ENCODE measurements around the gene MEX3D.

The MEX3D gene

DNA sequence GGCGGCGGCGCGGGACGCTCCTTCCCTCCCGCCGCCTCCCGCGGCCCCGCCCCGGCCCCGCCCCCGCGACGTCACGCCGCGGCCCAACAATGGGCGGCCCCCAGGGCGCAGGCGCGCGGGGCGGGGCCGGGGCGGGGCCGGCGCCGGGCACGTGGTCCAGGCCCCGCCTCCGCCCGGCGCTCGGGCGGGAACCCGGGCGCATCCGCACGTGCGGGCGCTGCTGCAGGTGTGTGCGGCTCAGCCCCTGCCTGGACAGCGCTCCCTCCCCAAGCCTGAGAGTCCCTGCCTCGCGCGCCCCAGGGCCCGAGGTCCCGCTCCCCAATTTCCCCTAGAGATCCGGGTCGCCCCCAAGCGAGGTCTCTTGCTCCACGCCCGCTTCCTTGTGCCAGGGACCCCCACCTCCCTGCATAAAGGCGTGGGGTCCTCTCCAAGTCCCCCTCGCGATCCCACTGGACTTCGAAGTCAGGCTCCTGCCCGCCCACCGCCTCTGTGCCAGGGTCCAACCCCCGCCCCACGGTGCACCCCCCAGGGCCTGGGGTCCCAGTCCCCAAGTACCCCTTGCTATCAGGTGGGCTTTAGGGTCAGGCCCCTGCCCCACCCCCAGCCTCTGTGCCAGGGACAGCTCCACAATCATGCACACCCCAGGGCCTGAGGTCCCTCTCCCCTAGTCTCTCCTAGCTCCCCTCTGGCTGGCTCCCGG, at the start of gene MEX3D:
MEX3D (minus strand) TSS at position 6 of the 700 bp plus-strand sequence. CDS start 267 bp downstream, outside the sequence.
- peak; percentile 100 for DNase-seq (ENCODE audit: low spot score)

DNA sequence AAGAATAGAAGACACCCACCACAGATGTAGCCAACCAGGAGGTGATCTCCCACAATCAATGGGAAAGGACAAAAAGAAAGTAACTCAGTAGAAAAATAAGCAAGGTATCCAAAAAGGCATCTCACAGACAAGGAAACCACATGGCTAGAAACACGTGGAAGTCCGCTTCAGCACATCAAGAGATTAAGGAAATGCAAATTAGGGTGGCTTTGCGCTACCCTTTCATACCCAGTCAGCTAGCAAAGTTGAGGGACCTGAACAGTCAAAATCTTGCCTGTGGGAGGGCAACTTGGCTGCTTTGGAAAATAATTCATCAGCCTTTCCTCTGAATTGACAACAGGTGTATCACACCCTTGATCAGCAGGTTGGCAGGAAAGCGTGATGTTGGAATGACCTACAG, 48.8 kb upstream of the MEX3D start:
- DNase-seq (ENCODE audit: low spot score), result no peak

DNA sequence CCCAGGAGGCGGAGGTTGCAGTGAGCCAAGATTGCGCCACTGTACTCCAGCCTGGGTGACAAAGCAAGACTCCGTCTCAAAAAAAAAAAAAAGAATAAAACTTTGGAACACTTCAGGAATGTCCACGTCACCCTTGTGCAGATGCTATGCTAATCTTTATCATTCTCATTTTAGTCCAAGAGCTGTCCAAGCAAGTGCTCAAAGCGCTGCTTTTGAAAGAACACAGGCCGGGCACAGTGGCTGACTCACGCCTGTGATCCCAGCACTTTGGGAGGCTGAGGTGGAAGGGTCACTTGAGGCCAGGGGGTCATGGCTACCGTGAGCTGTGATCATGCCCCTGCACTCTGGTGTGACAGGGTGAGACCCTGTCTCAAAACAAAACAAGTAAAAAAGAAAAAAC, 48.3 kb upstream of the MEX3D start:
- DNase-seq (ENCODE audit: low spot score), result no peak

DNA sequence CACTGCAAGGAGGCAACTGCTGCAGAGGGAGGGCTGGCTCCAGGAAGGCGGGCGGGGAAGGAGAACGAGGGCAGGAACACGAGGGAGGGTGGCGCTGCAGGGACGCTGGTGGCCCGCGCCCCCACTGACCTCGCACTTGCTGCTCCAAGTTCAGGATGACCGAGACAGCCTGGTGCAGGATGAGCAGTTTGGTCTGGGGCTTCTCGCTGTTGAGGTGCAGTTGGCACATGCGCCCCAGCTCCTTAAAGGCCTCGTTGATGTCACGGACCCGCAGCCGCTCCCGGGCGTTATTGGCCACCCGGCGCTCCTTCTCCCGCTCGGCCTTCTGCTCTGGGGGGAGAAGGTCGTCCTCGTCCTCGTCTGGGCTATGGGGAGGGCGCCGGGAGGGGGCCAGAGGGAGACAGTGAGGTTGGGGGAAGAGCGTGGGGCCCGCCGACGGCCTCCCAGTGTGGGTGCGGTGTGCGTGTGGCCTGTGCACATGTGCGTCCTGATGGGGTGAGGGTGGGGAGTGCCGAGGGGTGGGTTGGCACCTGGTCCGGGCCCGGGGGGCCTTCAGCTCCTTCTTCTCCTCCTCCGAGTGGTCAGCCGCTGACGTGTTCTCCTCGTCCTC, 47.1 kb upstream of the MEX3D start:
- DNase-seq (ENCODE audit: low spot score), result no peak

DNA sequence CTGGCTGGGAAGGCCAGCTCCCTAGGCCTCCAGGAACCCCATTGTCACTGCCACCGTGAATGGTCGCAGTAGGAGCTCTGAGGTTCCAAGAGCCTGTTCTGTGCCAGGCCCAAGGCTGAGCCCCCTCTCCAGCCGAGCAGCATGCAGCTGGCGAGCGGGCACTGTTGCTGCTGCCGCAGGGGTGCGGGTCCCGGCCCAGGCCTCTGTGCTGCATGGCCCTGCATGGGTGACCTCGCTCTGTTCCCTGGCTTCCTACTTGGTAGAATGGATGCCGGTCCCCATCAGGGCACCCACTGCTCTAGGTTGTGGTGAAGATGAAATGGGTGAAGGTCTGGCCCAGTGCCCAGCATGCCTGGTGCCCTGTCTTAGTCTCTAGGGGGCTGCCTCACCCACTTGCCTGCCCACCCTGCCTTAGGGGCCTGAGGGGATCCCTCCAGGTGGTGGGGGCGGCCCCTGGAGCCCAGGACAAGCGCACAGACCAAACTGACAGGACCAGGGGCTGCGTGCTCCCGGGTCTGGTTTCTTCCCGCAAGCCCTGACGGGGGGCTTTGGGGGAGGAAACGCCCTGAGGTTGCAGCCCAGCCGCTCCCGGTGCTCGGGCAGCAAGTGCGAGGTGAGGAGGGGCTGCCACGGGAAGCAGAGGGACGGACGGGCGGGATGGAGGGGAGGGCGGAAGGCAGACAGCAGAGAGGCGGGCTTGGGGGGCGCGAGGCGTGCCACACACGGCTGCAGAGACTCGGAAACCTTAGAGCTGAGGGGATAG, 45.9 kb upstream of the MEX3D start:
- no peak for DNase-seq (ENCODE audit: low spot score)

DNA sequence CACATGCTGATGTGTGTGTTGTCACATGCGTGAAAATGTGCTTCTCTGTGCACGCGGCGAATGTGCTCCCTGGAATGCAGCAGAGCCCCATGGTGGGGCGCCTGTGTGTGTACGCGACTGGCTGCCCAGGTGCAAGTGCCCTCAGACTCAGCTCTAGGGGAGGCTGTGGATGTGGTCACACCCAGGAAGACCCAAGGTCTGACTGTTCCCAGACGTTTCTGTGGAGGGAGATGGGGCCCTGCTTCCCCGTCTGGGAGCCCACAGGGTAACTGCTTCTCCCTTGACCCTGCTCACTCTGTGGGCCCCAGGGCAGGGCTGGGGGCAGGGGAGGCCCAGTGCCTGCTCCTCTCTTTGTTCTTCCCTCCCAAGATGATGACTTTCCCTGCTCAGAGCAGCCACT, 45.0 kb upstream of the MEX3D start:
- no peak for DNase-seq (ENCODE audit: low spot score)

DNA sequence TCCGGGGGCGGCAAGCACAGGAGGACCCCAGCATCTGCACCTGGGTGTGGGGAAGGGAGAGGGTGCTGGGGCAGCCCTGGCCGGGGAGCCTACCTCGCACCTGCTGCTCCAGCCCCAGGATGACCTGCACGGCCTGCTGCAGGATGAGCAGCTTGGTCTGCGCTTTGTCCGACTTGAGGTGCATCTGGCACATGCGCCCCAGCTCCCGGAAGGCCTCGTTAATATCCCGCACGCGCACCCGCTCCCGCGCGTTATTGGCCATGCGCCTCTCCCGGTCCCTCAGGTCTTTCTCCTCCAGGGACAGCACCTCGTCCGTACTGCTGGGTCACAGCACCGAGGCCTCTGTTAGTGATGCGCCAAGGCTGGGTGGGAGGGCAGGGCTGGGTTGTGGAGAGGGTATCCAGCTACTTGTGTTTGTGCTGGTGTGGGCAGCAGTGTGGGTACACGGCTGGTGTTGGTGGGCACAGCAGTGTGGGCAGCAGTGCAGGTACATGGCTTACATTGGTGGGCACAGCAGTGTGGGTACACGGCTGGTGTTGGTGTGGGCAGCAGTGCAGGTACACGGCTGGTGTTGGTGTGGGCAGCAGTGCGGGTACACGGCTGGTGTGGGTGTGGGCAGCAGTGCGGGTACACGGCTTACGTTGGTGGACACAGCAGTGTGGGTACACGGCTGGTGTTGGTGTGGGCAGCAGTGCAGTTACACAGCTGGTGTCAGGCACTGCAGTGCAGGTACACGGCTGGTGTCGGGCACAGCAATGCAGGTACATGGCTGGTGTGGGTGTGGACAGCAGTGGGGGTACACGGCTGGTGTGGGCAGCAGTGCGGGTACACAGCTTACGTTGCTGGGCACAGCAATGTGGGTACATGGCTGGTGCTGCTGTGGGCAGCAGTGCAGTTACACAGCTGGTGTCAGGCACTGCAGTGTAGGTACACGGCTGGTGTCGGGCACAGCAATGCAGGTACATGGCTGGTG, 44.3 kb upstream of the MEX3D start:
- no peak for DNase-seq (ENCODE audit: low spot score)

DNA sequence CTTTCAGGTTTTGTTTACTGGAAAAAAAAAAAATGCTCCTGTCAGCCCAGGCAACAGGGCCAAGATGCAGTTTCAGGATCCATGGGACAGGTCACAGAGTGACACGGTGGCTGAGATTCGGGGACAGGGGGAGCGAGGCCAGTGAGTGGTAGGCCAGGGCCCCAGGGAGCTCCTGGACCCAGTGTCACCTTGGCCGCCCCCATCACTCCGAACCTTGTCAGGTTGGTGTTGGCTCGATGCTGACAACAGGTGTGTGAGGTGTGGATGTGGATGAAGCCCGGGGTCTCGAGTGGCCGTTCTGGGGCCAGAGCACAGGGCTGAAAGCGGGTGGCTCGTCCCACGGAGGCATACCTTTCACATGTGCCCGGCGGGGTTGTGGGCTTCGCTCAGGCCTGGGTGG, 43.2 kb upstream of the MEX3D start:
- DNase-seq (ENCODE audit: low spot score), result no peak

DNA sequence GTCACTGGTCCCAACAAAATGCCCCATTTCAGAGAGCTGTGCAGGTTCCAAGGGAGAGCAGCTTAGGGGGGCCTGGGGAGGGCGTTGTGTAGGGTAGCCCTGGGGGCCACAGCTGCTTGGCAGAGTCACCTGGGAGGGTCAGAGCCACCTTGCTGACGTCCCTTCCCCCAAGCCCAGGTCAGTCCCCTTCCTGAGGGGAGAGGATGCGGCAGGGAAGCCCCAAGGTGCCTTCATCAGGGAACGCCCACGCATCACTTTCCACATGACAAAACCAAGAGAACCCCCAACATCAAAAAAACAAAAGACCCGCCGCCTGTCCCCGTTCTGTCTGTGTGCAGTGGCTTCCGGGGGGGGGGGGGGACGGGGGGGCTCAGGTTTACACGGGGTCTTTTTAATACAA, 42.5 kb upstream of the MEX3D start:
- DNase-seq (ENCODE audit: low spot score), result no peak

DNA sequence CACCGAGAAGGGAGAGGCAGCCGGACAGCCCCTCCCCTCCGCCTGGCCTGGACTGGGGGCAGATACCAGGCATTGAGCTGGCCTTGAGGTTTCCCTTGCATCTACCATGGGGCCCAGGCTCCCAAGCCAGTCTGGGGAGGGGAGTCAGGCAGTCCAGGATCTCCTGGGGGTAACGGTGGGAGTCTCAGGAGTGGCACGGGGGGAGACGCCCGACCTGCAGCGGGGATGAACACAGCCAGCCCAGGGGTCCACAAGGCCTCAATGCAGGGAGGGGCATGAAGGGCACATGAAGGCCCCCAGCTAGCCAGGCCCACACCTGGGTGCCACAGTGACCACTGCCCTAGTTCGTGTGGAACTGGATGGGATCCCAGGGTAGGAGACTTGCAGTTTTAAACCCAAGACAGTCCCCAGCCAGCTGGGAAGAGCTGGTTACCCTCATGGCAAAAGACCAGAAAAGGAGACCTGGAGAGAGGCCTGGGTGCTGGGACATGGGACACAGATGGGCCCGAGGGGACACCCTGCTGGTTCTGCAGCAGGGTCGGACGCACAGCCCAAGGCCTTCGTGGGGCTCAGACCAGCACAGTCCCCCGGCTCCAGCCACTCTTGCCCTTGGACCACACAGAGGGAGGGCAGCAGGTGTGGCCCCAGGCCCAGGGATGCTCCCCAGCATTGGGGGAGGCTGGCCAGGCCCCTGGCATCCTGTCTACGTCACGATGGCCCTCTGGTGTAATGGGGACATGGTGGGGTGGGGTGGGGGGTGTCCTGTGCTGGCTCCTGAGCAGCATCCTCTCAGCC, 41.8 kb upstream of the MEX3D start:
- no peak for DNase-seq (ENCODE audit: low spot score)

DNA sequence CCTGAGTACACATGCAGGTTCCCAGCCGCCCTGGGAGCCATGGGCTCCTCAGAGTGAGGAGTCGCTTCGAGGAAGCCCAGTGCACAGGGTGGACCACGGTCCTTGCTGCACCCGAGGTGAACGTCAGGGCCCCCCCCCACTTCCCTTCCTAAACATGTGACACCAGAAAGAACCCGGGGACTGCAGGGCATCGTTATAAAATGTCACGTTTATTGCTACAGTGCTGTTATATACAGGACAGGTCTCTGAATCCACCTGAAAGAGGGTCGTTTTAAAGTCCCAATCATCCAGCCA, 40.9 kb upstream of the MEX3D start:
- DNase-seq (ENCODE audit: low spot score), result no peak

DNA sequence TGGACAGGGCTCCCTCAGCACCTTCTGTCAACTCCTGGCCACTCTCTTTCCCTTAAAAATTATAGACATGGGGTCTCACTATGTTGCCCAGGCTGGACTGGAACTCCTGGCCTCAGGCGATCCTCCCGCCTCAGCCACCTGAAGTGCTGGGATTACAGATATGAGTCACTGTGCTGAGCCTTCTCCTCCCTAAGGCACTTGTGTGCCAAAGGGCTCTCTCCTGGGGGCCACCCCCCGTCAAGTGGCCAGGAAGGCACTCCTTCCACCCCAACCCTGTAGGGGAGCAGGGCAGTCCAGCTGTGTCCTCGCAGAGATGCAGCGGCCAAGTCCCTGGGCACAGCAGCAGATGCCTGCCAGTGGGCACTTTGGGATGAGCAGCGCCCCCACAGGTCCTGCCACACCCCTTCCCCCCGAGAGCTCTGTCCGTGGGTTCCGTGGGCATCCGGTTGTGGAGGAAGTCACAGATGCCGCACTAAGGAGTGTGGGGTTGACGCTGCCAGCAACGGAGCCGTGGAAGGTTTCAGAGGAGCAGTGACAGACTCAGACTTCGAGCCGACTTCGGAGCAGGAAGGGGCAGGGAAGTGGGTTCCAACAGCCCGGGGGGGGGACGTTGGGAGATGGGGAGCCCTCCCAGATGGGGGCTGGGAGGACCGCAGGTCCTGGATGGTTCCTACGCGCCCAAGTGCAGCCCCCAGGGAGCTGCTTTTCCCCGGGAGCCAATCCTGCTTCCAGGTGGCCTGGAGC, 40.4 kb upstream of the MEX3D start:
- no peak for DNase-seq (ENCODE audit: low spot score)

DNA sequence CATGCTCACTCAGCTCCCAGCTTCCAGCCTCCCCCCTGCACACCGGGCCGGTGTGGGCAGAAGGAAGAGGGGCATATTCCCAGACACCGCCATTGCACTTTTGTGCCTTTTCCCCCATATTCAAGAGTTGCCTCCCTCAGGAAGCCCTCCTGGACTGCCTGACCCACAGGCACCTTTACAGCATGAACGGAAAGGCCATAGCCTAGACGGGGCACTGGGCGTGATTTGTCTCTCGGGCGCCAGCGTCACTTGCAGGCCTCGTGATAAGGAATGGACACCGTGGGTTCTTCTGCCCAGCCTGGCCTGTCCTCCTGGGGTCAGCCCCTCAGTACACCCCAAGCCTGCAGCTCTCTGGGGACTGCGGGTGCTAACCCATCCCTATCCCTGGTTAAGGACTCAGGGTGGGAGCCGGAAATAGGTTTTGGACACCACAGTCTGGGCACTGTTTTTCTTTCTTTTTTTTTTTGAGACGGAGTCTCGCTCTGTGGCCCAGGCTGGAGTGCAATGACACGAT, 38.1 kb upstream of the MEX3D start:
- DNase-seq (ENCODE audit: low spot score), result no peak

DNA sequence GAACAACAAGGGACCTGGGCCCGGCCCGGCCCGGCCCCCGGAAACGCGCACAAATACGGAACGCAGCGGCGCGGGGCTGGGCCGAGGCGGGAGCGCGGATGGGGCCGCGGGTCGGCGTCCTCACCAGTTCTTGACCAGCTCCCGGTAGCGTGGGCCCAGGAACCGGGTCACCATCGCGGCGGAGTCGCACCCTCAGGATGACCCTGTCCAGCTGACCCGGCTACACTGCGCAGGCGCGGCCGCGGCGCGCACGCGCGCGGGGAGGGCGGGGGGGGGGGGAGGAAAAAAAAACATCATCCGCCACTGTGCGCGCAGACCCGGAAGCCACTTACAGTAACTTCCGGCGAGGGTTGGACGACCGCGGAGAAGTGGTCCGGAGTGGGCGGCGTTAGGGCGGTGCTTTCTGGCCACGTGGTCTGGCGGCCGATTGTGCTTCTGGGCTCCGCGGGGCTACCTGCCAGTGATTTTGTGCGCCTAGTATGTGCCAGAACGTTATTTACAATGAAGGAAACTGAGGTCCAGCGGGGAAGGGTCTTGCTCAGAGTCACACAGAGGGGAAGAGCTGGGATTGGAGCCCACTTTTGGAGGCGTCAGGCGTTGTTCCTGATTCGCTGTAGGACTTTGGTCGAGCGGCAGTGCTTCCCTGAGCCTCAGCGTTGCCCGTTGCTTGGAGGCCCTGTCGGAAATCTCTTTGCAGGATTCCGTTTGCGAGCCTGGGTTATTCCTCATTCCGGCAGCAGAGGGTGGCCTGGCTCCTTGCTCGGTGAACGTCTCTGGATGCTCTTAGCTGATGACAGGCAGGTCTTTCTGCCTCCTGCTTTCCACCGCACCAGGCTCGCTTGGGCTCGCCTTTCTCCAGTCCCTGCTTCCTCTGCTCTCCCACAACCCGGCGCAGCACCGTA, 37.4 kb upstream of the MEX3D start, which contains the start of gene UQCR11:
UQCR11 (minus strand) TSS at position 227 of the 902 bp plus-strand sequence; CDS start at position 174, 53 bp downstream.
- peak; percentile 98 for DNase-seq (ENCODE audit: low spot score)

DNA sequence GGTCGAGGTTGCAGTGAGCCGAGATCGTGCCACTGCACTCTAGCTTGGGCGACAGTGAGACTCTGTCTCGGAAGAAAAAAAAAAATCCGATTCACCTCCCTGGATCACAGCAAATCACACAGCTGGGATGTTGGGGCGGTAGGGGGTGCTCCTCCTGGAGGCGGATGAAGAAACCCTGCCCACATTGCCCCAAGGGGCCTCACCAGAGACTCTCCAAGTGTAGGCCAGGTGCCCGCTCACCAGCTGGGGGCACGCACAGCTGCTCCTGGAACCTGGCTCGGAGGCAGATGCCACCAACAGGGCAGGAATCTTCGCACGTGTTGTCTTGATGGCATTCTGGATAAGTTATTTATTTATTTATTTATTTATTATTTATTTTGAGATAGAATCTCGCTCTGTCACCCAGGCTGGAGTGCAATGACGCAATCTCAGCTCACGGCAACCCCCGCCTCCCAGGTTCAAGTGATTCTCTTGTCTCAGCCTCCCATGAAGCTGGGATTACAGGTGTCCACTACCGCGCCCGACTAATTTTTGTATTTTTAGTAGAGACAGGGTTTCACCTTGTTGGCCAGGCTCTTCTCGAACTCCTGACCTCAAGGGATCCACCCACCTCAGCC, 34.1 kb upstream of the MEX3D start:
- DNase-seq (ENCODE audit: low spot score), result peak; percentile 30

DNA sequence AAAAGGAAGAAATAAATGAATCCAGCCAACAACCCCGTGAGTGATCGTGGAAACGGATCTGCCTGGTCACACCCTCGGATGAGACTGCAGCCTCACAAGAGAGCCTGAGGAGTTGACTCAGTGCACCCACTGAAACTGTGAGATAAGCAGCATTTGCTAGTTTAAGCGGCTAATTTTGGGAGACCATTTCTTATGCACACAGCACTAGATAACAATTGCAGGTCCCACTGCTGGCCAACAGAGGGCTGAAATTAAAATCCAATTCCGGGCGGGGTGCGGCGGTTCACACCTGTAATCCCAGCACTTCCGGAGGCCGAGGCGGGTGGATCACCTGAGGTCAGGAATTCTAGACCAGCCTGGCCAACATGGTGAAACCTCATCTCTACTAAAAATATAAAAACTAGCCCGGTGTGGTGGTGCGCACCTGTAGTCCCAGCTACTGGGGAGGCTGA, 33.5 kb upstream of the MEX3D start:
- DNase-seq (ENCODE audit: low spot score), result no peak

DNA sequence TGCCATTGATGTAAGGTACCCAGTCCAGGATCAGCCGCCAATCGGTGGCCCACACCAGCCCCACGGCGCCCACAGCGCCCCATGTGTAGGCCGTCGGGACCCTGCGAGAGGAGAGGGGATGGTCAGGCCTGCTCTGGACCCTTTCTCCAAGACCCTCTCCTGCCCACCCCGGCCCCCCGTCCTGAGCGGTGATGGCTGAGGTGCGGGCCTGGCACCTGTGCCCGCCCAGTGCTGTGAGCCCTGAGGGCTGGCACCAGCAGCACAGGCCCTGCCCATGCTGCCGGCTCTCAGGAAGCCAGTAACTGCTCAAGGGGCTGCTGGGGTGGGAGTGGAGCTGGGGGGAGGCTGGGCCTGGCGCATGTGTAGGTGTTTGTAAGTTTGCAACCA, 31.3 kb upstream of the MEX3D start:
- DNase-seq (ENCODE audit: low spot score), result no peak

DNA sequence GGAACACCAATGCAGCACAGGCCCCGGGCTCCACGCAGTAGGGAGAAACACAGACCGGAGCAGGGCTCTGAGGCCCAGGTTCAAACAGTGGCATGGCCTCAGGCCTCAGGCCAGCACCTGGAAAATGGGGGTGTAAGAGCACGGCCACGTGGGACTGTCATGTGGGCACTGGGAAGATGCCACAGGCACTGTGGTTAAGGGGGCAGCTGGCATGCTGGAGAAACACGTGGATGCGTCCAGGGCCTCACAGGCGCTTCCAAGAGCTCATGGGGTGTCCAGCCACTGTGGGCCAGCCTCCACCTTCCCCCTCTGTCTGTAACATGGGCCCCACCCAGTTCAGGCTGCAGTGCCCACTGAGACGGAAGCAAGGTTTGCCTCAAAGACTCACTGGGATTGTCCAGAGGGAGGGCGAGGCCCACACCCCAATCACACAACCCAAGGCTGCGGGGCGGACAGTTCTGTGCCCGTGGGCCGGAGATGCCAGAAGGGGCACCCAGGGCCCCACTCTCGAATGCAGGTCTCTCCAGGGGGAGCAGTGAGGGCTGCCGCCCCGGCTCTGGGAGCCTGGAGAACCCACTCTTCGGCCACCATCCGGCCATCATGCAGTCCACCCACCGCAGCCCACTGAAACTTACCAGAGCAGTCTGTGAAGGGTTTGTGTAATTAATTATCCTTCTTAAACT, 30.8 kb upstream of the MEX3D start:
- no peak for DNase-seq (ENCODE audit: low spot score)
